Thyroid gland (tissue), 4 donors: ENCODE measurements around the gene BTBD3.

Experiments used
- POLR2A ChIP-seq, 2 donors: fragments of 450-650 bp; IDR thresholded peaks; one replicate each; pipeline ENCODE4 v1.6.1; 2017; ENCODE audit warnings: antibody characterized with exemption in 2 of 2, mild to moderate bottlenecking in 2 of 2, moderate library complexity in 1 of 2
- TF ChIP-seq, protein P1 (sequence below), 6 experiments: fragments of 200-600 bp in 3 of 6; fragments of 450-650 bp in 3 of 6; sonication (generic) in 3 of 6; IDR thresholded peaks; one replicate each; pipeline ENCODE4 v1.5.1; 2016 to 2019; ENCODE audit warnings: antibody characterized with exemption in 6 of 6, mild to moderate bottlenecking in 2 of 6, inconsistent platforms in 1 of 6, moderate library complexity in 1 of 6

DNA sequence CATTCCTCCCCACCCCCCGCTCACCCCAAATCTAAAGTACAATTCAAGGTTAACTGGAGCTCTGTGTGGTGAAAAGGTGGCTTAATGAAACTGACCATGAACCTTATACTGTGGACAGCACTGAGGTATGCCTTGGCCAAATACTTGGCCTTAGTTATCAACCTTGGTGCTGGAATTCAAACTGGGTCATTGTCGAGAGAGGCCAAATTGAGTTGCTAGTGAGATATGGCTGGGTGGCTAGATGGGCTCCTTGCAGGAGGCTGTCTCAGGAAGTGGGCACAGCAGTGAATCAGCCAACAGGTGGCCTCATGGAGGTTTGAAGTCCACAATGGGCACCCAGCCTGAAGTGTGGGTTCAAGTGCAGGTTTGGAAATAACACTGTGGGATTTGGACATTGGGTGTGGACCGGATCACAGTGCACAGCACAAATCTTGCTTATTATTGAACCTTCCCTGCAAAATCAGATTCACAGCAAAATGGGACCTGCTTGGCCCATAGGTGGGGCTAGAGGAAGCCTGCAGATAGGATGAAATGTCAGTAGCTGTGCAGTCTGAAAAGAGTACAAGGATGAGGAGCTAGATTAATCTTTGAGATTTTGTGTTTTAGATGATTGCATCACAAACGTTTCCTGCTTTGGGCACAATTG is 5.6 kb upstream of the BTBD3 start:
- TF ChIP-seq, protein P1, sequence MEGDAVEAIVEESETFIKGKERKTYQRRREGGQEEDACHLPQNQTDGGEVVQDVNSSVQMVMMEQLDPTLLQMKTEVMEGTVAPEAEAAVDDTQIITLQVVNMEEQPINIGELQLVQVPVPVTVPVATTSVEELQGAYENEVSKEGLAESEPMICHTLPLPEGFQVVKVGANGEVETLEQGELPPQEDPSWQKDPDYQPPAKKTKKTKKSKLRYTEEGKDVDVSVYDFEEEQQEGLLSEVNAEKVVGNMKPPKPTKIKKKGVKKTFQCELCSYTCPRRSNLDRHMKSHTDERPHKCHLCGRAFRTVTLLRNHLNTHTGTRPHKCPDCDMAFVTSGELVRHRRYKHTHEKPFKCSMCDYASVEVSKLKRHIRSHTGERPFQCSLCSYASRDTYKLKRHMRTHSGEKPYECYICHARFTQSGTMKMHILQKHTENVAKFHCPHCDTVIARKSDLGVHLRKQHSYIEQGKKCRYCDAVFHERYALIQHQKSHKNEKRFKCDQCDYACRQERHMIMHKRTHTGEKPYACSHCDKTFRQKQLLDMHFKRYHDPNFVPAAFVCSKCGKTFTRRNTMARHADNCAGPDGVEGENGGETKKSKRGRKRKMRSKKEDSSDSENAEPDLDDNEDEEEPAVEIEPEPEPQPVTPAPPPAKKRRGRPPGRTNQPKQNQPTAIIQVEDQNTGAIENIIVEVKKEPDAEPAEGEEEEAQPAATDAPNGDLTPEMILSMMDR (IDR thresholded peaks at IDR 0.05): peak in 3 of 6 experiments; percentile 27 to 52 (median 40)
- TF ChIP-seq POLR2A (IDR thresholded peaks at IDR 0.05): no peak
